EH (cell line): Measurements from ENCODE around the gene EVI5.

Source experiments
- DNase-seq: peaks from one replicate; pipeline ENCODE4 v3.0.0-alpha.2; 2015; ENCODE audit warnings: low read depth

EVI5 gene

GRCh38 chr1:92511541-92511940 is 273.4 kb downstream of the EVI5 start:
- DNase-seq, result no peak

DNA sequence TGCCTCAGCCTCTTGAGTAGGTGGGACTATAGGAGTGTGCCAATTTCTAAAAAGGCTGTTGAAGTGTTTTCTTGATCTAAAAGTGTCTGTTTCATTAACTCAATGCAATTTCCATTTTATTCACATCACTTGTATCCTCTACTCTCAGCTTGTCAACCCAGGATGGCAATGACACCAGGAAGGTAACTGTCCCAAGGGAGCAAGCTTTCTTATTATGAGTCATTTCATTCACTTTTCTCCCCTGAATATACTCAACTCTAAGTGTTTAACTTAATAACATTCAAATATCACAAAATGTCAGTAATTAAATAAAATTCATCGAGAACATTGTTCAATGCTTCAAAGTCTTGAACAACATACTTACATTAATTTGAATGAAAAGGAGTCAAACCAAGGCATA is 275.3 kb downstream of the EVI5 start:
- DNase-seq, result no peak

- DNase-seq, result no peak
Observed at GRCh38 chr1:92505015-92505692, 279.8 kb downstream of the EVI5 start.

DNA sequence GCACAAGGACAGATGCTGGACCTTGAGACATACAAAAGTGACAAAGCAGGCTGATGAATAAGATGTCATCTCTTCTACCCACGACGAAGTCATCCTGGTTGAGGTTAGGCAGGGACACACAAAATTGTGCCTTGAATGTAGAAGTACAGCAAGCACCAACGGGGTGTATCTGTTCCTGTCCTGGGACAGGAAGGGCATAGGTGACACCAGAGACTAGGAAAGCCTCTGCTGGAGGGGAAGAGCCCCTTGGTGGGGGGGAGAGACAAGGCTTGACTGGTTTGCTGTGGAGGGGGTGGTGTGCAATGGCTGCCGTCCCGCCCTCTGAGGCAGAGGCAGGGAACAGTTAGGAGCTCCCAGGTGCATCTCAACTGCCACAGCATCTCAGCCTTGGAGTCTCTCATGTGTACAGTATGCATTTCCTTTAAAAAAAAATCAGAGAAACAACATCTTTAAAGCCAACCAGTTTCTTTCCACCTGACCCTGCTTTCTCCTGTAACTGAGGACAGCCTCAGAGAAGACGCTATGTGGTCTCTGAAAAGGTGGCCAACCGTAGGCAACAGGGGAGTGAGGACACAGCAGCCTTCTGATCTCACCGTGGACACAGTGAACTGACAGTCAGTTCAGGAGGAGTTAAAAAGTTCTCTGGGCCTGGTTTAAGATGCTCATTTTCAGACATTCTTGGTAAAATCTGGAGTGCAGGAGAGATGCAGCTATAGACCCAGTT is 280.5 kb downstream of the EVI5 start:
- DNase-seq, result no peak

DNA sequence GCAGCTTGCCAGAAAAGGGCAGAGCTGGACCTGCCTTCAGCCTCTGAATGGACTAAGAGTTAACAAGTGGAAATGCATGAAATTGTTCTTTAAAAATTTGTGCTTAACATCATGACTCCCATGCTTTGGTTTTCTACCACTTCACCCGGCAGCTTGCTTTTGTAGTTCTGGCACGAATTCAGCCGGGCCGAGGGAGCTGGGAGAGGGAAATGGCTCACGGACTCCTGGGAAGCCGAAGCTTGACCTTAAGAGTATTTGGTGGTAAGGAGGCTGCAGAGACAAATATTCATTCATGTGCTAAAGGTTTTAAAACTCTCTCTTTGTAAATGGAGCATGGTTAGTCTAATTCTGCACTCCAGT is 281.0 kb downstream of the EVI5 start:
- no peak for DNase-seq

DNA sequence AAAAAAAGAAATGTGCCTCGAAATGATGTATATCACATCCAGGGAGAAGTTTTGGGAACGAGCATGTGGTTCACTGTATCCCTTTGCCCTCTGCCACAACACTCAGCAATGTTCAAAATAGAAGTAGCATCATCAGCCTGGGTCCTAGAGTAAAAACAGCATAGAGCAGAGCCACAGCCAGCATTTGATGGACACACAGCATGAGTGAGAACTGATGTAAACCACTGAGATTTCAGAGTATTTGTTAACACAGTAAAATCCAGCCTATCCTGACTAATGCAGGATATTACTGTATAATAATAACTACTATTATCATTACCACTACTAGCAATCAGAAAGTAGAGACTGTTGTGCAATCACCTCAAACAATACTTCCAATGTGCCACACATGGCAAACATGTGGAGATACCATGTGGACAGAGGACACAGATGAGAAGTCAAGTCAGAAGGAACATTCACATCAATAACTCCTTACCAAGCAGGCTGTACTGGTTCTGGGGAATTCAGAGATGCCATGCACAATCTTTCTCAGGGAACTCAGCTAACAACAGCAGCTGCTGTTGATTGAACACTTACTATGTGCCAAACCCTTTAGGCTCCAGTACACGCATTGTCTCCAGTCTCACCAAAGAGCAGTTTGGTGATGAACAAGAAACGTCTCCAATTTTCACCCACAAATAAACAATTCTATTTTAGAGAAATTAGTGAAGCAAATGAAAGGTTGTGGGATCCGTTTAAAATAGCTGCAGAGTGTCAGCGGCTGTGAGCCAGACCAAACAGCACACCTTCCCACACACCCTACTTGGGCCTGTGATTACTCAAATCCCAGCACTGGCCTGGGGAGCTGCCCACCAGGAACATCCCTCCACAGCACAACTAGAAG is 281.6 kb downstream of the EVI5 start:
- no peak for DNase-seq

GRCh38 chr1:92502247-92502646 is 282.7 kb downstream of the EVI5 start:
- DNase-seq, result peak; percentile 68

- no peak for DNase-seq
Observed at GRCh38 chr1:92500552-92500951, 284.4 kb downstream of the EVI5 start.

- DNase-seq, result no peak
Observed at GRCh38 chr1:92495392-92496063, 289.4 kb downstream of the EVI5 start.

- DNase-seq, result no peak
Observed at GRCh38 chr1:92494485-92495141, 290.3 kb downstream of the EVI5 start.

GRCh38 chr1:92493139-92493538 is 291.8 kb downstream of the EVI5 start:
- DNase-seq, result no peak

GRCh38 chr1:92488832-92489231 is 296.1 kb downstream of the EVI5 start:
- no peak for DNase-seq

DNA sequence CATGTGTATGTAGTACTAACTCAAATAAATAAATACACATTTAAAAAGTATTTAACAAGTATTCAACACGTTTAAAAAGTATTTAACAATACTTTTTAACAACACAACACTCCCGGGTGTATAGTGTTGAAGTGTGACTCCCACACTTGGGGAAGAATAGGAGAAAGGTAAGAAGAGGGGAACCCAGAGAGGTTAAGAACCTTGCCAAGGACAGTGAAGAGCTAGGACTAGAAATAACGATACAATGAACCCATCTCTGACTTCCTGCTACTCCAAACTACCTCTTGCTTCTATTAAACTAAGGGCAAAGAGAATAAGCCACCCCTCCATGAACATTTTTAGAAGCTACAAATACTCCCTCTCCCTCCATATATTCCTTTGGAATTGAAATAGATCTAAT is 296.5 kb downstream of the EVI5 start:
- DNase-seq, result no peak

- no peak for DNase-seq
Observed at GRCh38 chr1:92487078-92487605, 297.8 kb downstream of the EVI5 start.

- DNase-seq, result no peak
Observed at GRCh38 chr1:92486251-92487077, 298.4 kb downstream of the EVI5 start, which contains the start of gene GFI1. GFI1 (minus strand) TSS chr1:92486925; CDS start chr1:92483487, 3,438 bp downstream.

DNA sequence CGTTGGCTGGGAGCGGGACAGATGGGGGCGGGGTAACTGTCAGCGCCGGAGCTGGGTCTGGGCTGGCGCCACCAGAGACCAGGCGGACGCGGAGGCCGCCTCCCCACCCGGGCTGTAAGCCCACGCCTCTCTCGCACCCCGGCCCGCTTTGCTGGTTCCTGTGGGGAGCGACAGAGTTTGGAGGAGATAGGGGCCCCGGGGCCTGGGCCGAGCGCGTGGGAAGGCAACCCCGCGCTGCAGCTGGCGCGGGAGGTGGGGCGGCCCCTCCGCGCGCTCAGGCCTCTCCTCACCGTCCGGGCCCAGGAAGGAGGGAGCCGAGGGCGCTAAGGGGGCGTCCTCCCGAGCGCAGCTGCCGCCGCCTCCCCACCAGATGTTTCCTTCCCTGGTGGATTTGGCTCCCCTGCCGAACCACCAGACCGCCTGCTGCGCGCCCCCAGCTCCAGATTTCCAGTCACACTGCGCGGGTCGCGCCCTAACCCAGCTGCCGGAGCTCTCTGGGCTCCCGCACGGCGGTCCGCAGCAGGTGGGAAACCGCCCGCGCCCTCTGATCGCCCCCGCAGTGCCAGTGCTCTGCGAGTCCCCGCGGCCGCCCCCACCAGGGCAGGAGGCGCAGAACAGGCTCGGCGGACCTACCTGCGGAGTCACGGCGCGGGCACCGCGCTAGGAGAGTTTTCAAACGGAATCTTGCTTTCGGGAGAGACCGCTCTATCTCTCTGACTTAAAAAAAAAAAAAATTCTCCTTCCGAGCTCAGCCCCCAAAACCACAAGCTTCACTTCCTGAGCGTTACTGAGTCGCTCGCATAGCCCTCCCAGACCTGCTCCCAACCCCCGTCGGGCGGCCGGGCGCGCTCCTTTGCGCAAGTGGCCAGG is 299.3 kb downstream of the EVI5 start:
- no peak for DNase-seq

DNA sequence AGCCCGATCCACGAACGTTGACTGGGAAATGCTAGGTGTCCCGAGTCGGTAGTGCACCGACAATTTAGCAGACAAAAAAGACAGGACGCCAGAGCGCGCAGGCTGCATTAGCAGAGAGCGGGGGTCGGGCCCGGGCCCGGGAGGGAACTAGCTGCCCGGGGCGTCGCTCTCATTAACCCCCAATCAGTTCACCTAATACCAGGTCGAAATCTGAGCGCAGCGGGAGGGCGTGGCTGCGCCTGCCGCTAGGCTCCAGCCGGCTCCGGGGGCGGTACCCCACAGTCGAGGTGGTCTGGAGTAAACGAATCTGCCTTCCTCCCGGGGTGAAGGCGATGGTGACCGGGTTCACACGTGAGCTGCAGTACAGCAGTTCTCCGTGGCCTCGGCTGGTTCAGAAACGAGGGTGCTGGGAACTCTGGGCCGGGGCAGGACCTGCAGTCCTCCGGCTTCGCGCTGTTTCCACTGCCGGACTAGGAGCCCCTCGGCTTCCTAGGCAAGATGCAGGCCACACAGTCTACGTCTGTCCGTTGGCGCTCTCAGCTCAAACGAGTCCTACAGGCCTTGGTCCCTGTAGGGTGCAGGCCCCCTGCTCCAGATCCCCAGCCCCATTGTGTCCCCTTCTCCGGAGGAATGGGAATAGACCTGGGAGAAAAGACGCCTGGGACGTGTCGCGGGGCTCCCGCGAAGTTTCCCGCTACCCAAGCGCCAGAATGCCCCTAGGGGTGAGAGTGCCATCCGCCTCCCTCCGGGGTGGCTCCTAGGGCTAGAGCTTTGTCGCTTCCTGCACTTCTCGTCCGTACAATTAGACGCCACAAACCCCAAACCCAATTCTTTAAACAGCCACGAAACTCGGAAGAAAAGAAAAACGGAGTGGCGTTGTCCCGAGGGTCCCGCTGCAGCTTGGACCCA is 300.2 kb downstream of the EVI5 start:
- DNase-seq, result no peak
